Measurements from ENCODE around the gene MXD1.
A peak's percentile ranks its signal among the peaks of the same experiment; 100 is the strongest.
"Not testable (repeated sequence)": the region's sequence is repeated elsewhere in the genome, so short reads cannot be mapped to it uniquely, and the experiment has no call there.

Gene MXD1, protein sequence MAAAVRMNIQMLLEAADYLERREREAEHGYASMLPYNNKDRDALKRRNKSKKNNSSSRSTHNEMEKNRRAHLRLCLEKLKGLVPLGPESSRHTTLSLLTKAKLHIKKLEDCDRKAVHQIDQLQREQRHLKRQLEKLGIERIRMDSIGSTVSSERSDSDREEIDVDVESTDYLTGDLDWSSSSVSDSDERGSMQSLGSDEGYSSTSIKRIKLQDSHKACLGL

DNA sequence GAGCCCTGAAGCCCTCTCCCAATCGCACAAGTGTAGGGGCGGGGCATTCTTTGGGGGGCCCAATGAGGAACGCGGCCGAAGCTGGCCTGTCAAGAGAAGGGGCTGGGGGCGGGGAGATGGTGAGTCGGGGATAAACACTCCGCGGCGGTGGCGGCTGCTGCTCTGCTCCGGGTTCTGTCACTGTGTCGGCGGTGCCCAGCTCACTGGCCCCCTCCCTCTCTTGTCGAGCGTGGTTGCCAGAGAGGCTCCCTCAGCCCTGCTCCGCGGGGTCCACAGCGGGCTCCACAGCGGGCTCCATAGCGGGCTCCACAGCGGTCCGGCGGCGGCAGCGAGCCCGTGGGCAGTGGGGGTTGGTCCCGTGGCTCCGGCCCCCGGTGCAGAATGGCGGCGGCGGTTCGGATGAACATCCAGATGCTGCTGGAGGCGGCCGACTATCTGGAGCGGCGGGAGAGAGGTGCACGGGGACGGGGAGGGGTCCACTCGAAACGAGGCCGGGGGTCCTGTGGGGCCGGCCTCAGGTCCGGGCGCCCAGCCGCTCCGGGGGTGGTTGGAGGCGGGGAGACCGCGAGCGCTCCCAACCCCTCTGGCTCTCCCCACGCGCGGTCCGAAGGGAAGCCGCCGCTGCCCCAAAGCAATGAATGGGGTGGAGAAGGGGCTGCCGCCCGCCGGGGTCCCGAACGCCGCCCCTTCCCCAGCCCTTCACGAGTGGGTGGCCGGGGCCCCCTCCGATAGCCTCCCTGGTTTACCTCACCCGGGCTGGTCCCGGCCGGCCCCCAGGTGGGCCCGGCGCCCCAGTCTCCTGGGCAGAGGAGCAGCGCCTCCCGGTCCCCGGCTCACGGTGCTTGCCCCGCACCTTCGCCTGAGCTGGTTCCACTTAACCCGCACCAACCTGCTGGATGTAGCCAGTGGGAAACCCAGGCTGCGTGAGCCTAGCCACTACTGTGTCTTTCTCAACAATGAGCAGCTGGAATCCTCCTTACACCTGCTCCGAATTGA lies at the start of gene MXD1:
MXD1 (plus strand) TSS at position 160 of the 996 bp plus-strand sequence; CDS start at position 382, 222 bp downstream.
- peak; percentile 36 for DNase-seq

DNA sequence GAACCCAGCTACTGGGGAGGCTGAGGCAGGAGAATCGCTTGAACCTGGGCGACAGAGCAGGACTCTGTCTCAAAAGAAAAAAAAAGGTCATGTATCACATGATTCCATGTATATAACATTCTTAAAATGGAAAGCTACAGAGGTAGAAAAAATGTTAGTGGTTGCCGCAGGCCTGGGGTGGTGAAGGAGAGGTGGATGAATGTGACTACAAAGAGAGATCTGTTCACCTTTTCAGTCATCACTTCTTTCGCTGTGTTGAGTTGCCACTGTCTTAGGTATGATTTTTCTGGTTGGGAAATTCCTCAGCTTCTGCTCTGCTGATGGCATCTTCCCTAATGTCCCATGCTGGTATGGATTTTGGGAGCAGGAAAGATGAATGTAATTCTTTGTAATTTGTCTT lies 26.5 kb upstream of the MXD1 start:
- no peak for DNase-seq

DNA sequence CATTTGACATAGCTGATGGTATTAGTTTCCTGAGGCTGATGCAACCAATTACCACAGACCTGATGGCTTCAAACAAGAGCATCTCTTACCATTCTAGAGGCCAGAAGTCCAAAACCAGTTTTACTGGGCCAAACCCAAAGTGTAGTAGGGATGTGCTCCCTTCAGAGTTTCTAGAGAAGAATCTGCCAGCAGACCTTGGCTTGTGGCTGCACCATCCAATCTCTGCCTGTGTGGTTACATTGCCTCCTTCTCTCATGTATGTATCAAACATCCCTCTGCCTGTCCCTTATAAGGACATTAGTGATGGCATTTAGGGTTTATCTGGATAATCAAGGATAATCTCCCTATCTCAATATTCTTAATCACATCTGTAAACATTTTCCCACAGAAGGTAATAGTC lies 25.6 kb upstream of the MXD1 start:
- no peak for DNase-seq

DNA sequence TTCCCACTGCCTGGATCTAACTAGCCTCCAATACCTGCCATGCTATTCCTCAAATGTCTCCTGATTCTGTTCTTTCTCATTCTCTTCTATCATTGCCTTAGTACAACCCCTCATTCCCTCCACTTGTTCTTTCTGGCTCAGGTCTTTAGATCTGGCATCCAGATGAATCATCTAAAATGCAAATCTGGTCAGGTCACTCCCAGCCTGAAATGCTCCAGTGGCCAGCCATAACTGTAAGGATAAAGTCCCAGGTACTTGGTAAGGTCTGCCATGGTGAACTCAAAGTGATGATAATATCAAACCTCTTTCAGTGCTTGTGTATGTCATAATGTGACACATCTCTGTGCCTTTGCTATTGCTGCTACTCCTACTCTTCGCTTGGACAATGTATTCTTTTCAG lies 24.0 kb upstream of the MXD1 start:
- DNase-seq = no peak

DNA sequence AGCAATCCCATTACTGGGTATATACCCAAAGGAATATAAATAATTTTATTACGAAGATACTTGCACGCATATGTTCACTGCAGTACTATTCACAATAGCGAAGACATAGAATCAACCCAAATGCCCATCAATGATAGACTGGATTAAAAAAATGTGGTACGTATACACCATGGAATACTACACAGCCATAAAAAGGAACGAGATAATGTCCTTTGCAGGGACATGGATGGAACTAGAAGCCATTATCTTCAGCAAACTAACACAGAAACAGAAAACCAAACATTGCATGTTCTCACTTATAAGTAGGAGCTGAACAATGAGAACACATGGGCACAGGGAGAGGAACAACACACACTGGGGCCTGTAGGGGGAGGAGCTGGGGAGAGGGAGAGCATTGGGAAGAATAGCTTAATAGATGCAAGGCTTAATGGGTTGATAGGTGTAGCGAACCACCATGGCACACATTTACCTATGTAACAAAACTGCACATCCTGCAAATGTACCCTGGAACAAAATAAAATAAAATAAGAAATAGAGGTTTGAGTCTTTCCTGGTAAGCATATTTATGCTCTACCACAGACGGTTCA lies 22.0 kb upstream of the MXD1 start:
- not testable (repeated sequence) for DNase-seq

DNA sequence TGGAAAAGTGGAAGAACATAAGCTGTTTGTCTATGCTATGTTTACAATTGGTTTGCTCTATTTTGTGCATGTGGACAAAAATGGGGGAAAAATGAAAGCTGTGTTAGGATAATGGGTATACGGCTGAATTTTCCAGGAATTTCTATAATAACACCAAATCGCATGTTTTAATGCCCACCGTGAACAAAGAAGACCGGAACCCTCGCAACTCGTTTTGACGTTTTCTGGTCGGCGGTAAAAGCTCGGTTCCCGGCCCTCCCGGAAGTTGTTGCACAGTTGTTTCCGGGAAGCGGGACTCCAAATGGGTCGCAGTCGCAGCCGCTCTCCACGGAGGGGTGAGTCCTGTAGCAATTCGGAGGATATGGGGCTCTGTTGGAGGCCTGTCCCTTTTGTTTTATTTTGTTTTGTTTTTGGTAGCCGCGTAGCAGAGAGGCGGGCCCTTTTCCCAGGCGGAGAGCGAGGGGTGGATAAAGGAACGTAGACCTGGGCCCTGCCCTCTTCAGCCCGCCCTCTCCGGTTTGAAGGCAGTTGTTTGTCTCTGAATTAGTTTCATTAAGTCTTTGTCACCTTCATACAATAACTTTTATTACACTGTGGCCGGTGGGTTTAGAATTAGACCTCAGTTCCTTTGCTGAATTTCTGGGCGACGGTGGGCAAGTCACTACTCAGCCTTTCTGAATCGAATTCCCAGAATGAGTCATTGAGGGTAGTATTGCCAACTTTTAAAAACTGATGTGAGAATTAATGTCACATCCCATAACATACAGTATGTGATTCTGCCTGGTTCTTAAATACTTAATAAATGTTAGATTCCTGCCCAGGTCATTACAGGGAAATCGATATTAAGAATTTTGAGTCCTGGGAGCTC lies 21.0 kb upstream of the MXD1 start, which contains the start of gene SNRNP27:
SNRNP27 (plus strand) TSS at position 273 of the 868 bp plus-strand sequence; CDS start at position 302, 29 bp downstream.
- DNase-seq = peak; percentile 87

DNA sequence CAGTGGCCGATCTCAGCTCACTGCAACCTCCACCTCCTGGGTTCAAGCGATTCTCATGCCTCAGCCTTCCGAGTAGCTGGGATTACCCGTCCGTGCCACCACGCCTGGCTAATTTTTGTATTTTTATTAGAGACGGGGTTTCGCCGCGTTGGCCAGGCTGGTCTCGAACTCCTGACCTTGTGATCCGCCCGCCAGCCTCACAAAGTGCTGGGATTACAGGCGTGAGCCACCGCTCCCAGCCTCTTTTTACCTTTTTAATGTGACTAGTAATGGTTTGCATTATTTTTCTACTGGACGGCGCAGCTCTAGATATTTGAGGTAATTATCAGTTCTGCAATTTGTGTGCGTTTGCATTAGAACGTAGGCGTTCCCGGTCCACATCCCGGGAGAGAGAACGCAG lies 20.2 kb upstream of the MXD1 start:
- DNase-seq = not testable (repeated sequence)

DNA sequence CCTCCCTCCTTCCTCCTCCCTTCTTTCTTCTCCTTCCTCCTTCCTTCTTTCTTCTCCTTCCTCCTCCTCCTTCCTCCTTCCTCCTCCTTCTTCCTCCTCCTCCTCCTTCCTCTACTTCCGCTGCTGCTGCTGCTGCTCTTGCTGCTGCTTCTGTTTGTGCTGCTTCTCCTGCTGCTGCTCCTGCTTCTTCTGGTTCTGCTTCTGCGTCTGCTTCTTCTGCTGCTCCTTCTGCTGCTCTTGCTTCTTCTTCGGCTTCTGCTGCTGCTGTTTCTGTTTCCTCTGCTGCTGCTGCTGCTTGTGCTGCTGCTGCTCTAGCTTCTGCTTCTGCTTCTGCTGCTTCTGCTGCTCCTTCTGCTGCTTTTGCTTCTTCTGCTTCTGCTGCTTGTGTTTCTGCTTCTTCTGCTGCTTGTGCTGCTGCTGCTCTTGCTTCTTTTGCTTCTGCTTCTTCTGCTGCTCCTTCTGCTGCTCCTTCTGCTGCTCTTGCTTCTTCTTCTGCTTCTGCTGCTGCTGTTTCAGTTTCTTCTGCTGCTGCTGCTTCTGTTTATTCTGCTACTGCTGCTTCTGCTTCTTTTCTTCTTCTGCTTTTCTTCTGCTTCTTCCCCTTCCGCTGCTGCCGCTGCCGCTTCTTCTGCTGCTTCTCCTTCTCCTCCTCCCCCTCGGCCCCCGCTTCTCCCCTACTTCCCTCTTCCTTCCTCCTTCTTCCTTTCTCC lies 12.5 kb upstream of the MXD1 start:
- no peak for DNase-seq

DNA sequence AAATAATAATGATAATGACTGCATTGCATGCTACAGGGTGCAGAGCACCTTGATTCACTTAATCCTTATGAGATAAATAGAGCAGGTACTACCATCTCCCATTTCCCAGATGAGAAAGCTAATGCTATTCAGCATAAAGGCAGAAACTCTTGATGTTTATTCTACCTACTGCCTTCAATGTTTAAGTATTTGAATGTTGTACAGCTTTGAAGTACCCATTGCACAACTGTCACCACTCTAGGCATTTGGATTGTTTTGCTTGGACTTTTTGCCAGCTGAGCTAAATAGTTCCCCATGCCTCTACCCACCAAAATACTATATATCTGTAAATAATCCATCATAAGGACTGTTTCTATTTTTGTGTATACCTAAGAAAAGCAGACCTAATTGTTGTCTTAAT lies 7.7 kb upstream of the MXD1 start:
- no peak for DNase-seq

DNA sequence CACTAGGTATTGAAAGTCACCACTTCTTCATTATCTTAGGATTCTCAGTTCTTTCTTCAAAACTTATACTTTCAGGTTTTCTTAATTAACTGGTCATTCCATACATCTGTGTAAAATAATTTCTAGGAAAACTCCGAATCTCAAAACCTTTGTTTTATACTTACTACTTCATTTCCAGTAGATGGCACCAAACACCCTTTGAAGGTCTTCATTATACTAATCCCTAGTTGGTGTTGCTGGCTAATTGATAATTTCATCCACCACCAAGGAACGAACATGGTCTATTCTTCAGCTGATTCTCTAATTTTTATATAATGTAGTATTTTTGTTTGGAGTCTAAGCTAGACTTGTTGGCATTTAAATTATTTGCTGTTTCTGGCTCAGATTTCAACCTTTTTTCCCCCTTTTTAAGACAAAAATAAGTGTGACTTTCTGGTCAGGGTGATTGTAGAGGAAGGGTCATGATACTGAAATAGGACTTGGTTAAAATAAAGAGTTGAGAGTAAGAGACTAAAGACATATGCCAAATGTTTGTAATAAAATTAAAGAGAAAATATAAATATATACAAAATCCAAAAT lies 2.8 kb upstream of the MXD1 start:
- DNase-seq = no peak

DNA sequence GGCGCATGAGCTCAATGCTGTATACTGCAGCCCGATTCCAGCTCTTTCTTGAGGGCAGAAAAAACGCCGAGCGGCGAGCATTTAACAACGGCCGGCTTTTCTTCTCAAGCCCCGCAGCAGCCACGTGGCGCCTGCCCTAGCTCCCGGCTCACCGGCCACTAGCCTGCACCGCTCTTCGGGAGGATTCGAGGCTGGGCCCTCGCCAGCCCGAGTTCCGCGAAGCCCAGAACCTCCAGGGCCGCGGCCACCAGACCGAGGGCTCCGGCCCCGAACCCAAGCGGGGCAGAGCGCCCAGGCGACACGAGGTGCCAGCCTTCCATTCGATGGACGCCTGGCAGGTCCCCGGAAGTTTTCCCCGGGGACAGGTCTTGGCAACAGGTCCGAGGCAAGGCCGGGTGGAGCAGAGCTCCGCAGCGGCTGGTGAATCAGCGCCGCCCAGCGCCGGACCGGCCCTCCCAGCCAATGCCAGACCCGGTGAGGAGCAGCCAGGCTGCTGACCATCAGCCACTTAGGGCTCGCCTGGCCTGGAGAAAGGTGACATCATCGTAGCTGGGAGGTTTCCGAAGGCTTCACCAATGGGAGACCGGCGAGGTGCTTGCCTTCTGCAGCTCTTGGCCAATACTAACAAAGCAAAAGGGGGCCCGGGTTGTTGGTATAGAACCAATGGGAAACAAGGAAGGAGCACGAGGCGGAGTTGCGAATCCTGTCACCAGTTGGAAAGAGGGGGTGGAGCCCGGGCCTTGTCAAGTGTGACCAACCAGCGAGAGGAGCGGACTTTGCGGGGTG lies 552 bp upstream of the MXD1 start:
- peak; percentile 100 for DNase-seq

DNA sequence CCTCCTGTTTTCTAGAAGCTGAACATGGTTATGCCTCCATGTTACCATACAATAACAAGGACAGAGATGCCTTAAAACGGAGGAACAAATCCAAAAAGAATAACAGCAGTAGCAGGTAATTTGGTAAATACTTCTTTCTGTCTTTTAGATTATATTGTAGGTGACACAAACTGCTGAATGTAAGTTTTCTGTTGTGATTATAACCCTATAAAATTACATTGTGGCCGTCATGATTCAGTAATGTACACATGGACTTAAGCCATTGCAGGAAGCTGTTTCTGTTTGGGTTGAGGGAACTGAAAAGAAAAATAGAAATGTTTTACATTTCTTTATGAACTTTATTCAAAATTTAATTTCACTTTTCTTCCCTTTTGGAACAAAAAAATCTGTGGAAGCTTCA lies 1.2 kb downstream of the MXD1 start:
- no peak for DNase-seq

DNA sequence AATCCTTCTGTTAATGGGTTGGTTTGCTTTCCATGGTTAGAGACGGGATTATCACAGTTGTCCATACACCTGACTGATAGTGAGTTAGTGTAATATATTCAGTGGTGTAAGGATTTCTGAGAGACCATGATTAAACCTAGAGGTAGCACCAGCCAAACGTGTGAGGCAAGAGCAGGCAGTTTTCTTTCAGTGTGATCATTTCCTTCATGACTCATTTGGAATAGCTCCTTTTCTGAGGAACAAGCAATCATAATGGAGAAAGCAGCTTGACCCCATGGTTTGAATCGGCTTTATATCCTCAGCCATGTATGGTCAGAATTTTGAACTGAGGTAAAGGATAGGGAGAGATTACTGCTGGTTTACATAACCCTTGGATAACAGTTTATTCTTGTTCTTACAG lies 2.9 kb downstream of the MXD1 start:
- DNase-seq = no peak

DNA sequence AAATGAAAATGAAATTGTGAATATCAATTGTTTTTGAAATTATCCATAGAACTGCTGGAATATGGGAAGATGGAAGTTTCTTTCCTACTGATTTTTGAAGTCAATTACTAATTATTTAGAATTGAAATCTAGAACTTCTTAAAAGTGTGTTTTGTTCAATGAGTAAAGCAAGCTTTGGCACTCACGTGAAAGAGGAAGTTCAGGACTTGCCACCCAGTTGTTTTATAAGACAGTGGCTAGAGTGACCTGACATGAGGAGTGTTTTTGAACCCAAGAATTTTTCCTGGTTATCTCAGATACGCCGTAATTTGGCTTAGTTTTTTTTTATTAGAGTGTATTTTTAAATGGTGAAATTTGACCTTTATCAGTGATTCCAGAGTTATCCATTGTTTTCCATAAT lies 3.5 kb downstream of the MXD1 start:
- DNase-seq = no peak

DNA sequence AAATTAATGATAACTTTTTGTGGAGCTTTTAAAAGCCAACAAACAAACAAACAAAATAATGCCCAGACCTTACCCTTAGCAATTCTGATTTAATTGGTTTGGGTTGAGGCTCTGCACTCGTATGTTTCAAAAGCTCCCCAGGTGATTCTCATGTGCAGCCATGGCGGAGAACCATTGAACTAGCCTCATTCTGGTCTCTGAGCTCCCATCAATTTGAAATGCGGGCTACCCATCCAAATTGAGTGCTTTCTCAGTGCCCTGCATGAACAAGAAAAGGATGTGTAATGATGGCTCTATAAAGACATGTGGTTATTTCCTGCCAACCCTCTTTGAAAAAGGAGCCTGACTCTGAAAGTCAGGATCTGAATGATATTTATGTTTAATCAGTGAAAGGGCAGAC lies 8.2 kb downstream of the MXD1 start:
- no peak for DNase-seq

DNA sequence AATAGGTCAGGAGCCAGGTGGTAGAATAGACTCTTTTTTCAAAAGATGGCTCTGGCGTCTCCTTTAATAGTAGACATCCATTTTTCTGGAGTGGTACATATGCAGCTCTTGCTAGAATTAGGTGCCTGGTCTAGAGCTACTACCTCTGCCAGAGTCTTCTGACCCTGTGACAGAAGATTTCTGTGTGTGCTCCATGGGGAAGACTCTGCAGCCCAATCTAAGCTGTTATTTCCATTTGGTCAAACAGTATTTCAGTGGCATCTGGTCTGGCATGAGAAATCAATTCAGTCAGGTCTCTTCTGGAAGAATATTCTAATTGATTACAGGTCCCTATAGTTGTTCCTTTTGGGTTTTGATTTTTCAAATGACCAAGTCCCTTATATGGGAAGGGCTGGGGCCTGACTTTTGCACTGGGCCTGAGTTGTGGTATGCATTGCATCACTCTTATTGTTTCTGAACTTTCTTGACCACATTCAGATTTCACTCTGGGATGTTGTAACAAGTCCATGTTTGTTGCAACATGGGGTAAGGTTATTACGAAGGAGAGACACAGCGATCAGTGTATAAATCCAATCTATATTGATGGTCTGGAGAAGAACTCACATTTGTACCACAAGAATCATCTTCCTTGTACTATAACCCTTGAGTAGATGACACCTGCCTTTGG lies 12.1 kb downstream of the MXD1 start:
- no peak for DNase-seq

DNA sequence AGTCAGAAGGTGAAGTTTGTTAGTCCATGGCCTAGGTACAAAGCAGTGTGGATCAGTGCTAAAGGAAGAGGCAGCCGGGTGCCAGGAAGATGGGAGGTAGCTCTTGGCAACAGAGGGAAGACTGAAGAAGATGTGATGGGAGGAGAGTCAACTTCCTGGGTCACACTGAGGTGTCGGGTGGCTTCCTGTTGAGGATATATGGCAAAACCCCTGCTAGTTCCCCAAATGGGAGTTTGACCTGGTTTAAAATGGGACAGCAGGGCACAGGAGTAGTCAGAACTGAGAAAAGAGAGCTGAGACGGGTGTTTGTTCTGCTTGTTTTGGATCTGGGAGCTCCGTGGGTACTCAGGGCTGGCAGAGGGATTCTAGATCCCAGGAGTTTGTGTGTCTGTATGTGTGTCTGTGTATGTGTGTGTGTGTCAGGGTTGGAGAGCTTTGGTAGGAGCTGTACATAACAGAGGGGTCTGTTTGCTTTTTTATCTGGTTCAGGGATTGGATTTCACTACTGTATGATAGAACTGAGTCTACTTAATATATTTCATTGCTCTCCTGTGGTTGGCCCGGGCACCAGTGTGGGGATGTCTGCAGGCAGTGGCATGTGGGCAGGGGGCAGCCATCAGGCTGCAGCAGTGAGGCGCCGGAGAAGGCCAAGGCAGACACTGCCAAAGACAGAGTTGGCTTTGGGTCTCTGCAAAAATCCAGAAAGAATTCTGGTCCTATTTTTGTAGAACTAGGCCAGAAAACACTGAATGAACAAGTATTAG lies 17.1 kb downstream of the MXD1 start:
- DNase-seq = no peak

DNA sequence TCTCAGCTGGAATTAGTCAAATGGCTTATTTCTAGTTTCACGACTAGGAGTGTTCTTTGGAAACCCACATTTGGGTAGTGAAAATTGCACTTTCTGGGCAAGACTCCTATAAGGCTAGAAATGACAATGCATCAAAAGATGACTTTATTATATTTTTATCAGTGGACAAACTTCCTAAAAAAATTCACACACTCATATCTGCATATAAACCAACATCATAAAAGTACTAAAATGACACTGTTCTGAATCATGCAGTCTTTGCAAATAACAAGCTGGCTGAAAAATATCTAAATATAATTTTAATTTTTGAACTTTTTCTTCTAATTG lies 17.6 kb downstream of the MXD1 start:
- no peak for DNase-seq

DNA sequence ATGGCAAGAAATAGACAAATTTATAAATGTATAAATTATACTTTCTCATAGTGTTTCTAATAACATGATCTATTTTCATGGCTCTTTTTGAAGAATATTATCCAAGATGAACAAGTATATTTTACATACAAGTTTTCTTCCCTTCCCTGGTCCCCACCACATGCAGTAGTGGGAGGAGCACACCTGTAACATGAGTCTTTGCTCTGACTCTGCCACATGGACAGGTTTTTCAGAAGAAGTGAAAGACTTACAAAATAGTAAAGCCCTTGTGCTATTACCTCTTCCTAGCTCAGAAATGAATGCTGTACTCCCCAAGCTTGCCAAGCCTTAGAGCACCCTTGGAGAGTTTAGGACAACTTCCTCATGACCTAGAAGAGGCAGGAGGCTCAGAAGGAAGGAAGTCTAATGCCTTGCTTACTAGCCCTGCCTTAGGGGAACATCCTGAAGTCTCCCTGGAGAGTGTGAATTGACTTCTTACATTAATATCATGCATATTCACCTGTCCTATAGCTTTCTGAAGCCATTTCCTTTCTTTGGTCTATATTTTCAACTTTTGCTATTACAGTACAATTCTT lies 18.4 kb downstream of the MXD1 start:
- DNase-seq = no peak

All from left hindlimb (tissue), 1 donor.